GM18870 (cell line): ENCODE data around the gene HMCN2.
"Not testable (repeated sequence)": the region's sequence is repeated elsewhere in the genome, so short reads cannot be mapped to it uniquely, and the experiment has no call there.

Experiments
- ATAC-seq: cut with Tn5 transposase; IDR thresholded peaks from one replicate; pipeline ENCODE4 v1.9.1; 2021; ENCODE audit warnings: moderate library complexity; ENCODE audit not compliant: unreplicated experiment

Gene HMCN2

GRCh38 chr9:130263601-130264413, 1.8 kb upstream of the HMCN2 start:
- ATAC-seq: no peak

DNA sequence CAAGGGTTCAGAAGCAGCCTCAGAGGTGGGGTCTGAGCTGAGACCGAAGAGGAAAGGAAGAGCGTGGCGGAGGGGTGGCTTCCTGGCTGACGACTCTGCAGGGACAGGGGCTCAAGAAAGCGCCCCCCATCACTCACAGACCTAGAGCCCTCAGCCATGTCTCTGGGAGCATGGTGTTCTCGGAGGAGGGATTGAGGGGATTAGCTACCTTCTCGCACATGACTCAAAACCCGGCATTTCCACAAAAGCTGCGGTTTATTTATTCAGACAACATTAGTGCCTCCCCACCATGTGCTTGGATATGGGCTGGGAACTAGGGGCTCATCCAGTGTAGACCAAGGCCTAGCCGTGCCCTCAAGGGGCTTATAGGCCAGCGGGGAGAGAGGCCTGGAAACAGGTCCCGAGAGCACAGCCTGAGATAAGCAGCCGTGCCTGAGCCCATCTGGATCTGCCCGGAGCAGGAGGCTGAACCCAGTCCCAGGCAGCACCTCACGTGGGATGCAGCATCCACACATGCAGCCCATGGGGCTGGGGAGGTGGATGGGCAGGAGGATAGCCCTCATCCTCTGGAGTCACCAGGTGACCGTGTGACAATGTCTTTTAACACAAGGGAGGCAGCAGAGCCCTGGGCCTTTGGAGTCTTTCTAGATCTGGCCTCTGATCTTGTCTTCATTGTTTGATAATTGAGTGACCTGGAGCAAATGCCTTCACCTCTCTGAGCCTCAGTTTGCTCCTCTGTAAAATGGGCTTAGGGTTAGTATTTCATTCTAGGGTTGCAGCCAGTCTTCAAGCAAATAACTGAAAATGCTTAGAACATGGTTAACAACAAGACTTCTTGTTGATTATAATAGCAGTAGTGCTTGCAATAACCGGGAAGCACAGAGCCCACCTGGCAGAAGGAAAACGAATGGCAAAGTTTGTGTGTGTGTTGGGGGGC, 878 bp upstream of the HMCN2 start:
- ATAC-seq: no peak

GRCh38 chr9:130266236-130267098, 907 bp downstream of the HMCN2 start:
- ATAC-seq: no peak

- ATAC-seq: no peak
These were observed 2.4 kb downstream of the HMCN2 start for GRCh38 chr9:130267930-130268329.

DNA sequence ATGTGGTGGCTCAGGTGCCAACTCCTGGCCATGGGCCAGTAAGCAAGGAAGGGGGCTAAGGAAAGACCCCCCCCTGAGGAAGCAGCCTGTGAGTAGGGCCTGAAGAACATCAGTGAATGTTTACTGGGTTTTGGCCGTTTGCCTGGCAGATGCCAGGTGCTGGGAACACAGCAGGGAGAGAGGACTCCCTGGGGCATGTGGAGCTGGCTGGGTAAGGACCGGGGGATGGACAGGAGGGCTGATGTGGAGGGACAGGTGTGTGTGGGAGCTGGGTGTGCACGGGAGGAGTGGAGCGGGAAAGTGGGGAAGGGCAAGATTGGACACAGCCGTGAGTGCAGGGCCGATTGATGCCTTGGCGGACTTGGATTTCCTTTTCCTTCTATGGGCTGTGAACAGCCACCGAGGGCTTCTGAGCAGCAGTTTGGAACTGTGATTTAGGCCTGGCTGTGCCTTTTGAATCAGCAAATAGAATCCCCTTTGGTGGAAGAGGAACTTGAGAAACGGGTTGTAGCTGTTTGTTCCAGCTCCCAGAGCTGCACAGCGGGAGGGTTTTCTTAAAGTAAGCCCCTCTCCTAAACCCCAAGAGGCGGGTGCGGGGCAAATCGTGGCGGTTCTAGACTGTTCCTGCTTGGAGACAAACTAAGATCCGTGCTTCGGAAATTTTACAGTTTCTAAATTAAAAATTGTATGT, 3.1 kb downstream of the HMCN2 start:
- ATAC-seq: no peak

- no peak for ATAC-seq
These were observed 5.9 kb downstream of the HMCN2 start for GRCh38 chr9:130271473-130271872.

DNA sequence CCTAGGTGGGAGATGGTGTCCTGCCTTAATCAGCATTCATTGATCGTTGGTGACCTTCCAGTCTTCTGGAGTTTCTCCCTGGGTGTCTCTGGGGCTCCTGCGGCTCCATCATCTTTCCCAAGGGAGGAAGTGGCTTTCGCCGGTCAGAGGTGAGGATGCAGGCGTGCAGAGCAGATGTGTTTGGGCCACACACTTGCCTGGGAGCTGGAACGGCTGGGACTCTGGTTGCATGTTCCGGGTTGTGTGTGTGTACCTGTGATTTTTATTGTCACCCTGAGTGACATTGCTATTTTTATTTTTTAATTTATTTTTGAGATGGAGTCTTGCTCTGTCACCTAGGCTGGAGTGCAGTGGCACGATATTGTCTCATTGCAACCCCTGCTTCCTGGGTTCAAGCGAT, 9.6 kb downstream of the HMCN2 start:
- ATAC-seq: no peak

DNA sequence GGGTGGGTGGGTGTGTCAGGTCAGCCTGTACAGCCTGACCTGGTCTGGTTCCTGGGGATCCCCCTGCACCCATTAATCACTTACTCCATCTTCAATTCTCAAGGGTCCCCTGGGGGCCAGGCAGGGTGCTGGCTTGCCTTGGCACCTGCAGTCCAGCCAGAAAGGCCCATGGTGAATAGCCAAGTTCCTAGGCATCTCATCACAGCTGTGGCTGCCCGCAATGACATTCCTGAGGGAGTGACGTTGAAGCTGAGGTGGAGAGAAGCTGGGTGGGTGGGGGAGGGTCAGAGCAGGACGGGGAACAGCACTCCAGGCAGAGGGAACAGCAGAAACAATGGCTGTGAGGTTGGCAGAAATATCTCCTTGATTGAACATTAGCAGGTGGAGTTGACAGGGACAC, 10.6 kb downstream of the HMCN2 start:
- no peak for ATAC-seq

DNA sequence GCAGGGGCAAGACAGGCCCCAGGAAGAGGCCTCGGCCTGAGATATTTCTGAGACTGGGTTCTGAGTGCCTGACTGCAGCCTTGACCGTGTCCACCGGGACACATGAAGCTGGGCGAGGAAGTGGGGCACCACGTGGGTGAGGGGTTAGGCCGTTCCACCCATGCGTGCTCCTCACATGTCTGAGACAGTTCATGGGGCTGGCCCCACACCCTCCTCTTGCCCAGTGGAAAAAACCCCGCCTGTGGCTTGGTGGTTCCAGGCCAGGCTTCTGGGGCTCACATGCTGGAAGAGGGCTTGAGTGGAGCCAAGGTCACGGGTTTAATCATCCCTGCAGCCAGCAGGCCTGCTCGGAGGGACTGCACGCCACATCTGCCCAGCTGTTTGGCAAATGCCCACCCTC, 11.4 kb downstream of the HMCN2 start:
- ATAC-seq: no peak

DNA sequence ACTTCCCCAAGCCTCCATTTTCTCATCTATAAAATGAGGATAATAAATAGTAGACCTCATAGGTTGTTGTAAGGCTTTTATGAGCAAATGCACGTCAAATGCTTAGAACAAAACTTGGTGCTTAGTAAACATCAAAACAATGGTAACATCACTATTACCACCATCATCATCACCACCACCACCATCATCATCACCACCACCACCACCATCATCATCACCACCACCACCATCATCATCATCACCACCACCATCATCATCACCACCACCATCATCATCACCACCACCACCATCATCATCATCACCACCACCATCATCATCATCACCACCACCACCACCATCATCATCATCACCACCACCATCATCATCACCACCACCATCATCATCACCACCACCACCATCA, 12.0 kb downstream of the HMCN2 start:
- not testable (repeated sequence) for ATAC-seq

DNA sequence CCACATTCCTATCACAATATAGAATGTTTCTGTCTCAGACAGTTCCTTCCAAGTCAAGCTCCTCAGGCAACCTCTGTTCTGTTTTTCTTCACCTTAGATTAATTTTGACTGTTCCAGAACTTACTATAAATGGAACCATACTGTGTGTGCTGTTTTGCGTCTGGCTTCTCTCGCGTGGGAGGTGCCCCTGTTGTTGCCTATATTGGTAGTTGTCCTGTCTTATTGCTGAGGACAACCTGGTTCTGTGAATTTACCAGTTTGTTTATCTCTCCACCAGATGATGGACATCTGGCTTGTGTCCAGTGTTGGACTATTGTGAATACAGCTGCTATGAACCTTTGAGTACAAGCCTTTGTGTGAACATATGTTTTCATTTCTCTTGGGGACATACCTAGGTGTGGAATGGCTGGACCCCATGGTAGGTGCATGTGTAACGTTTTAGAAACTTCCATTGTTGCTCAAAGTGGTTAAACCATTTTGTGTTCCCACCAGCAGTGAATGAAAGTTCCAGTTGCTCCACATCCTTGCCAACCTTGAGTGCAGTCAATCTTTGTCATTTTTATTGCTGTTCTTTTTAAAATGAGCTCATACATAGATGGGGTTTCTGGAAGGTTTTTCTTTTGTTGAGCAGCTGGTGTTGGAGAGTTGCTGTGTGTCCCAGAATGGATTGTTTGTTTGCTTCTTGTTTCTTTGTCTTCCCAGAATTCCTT, 18.1 kb downstream of the HMCN2 start:
- ATAC-seq: no peak

GRCh38 chr9:130284249-130284625, 18.7 kb downstream of the HMCN2 start:
- no peak for ATAC-seq

DNA sequence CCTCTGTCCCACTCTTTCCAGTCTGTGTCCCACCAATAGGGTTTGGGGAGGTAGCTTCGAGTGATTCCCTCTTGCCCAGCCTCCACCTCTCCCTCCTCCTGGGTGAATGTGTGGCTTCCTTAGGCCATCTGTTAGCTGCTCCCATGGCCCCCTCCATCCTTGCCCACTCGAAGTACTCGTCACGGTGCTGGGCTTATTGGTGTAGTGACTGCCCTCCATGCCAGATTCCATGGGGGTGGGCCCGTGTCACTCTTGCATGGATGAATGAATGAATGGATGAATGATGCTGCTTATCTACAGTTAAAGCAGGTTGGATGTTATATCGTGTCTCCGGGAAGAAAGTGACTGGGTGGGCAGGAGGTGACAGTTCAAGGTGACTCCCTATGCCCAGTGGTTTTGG, 19.1 kb downstream of the HMCN2 start:
- ATAC-seq: no peak

GRCh38 chr9:130285271-130285670, 19.7 kb downstream of the HMCN2 start:
- ATAC-seq: no peak

DNA sequence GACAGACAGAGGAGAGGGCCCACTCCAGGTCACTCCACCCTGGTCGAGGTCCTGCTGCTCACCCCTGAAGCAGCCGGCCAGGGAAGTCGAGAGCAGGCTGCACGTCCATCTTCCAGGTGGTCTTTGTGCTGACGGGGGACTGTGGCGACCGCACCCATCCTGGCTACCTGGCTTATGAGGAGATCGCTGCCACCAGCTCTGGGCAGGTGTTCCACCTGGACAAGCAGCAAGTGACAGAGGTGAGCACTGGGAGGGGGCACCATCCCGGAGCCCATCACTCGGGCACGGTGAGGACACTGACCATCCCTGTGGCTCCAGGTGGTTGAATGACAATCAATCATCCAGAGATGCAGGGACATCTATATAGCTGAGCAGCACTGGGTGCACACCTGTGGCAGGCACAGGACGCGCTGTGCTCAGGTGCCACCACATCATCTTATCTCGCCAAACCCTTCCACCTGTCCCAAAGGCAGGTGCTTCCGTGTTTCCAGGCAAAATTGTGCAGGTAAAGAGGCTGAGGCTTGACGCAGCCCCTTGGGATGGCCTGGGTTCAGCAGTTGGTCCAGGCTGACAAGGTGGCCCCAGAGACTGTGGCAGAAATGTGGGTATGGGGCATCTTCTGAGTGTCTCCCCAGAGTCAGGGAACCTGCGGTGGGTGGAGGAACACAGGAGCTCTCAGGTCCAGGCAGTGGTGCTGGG, 20.7 kb downstream of the HMCN2 start:
- ATAC-seq: no peak

DNA sequence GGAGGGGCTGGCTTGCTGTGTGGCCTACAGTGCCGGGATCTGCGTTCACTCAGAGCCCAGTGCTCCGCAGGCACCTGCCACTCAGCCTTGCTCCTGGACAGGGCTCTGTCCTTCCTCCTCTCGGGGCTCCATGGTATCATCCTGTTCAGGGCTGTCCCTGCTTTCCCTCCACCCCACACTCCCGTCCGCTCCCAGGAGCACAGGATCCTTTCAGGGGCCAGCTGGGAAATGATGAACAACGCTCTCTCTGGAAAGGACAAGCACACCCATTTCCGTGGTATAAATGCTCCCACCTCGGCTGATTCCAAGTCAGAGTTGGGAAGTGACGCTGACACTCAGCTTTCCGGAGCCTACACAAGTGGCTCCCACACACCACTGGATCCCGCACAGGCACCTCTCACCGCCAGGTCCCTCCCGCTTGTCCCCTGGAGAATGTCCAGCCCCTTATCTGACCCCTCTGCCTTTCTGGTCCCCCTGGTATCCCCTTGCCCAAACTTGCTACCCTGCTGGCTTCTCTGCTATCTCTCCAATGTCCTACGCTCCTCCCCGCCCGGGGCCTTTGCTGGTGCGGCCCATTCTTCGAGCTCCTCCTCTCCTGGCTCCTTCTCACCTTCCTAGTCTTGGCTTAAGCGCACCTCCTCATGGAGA, 21.3 kb downstream of the HMCN2 start:
- no peak for ATAC-seq

GRCh38 chr9:130287736-130288135, 22.2 kb downstream of the HMCN2 start:
- no peak for ATAC-seq

DNA sequence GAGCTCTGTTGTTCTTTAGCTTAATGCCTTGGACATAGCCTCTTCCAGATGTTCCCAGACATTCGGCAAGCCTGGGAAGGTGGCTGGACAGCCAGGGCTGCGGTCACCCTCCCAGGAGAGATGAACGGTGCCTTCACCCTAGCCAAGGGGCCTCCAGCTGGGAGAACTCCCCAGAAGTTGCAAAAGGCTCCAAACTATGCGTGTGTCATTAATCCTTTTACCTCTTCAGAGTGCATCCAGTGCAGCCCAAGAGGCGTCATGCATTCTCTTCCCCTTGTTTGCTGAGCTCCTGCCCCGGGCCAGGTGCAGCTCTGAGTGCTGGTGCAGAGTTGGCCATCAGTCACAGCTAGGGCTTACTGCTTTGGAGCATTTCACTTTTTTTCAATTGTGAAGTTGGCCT, 22.8 kb downstream of the HMCN2 start:
- ATAC-seq: no peak
